Stomach smooth muscle (tissue), 2 donors: ENCODE measurements around the gene GAL3ST2.

Experiments
- H3K27ac ChIP-seq: one replicate; pipeline ENCODE4 v1.7.0; 2013; ENCODE audit warnings: mild to moderate bottlenecking, low read length, inconsistent platforms
- H3K27me3 ChIP-seq, 2 donors: one replicate each; pipeline ENCODE4 v1.7.0; 2013; ENCODE audit warnings: low read length in 2 of 2; ENCODE audit not compliant: insufficient read depth in 2 of 2, control insufficient read depth in 1 of 2
- H3K36me3 ChIP-seq, 2 donors: one replicate each; pipeline ENCODE4 v1.7.0; 2013; ENCODE audit warnings: low read length in 2 of 2; ENCODE audit not compliant: control insufficient read depth in 2 of 2, insufficient read depth in 2 of 2
- H3K4me1 ChIP-seq: one replicate; pipeline ENCODE4 v1.7.0; 2013; ENCODE audit warnings: low read length; ENCODE audit not compliant: control insufficient read depth, insufficient read depth
- H3K4me3 ChIP-seq, 2 donors: one replicate each; pipeline ENCODE4 v1.7.0; 2013; ENCODE audit warnings: low read length in 2 of 2
- H3K9ac ChIP-seq, 2 donors: one replicate each; pipeline ENCODE4 v1.7.0; 2013; ENCODE audit warnings: low read length in 2 of 2, mild to moderate bottlenecking in 1 of 2
- H3K9me3 ChIP-seq, 2 donors: one replicate each; pipeline ENCODE4 v1.7.0; 2013; ENCODE audit warnings: low read length in 2 of 2; ENCODE audit not compliant: control insufficient read depth in 2 of 2
- donor health status: healthy.
- donor health status: Pancreatic carcinoma.

GAL3ST2 gene

DNA sequence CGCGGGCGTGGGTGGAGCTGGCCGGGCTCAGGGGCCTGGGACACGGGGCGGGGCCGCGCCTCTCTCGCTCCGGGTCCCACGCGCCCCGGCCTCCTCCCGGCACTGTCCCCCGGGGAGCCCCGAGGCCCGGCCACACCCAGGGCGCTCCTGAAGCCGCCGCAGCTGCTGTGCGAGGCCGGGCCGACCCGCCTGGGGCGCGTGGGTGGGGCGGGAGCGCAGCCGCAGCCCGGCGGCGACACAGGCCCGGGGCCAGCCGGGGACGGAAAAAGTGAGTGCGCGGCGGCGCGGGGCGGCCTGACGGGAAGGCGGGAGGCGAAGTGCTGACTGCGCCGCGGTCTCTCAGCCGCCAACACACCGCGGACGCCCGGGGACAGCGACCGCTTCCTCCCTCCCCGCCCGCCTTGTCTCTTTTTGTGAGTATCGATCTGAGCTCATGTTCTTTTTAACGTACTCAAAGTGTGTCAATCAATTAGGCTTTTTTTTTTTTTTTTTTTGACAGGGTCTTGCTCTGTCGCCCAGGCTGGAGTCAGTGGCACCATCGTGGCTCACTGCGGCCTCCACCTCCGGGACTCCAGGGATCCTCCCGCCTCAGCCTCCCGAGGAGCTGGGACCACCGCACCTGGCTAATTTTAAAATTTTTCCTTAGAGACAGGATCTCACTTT is 67.6 kb downstream of the GAL3ST2 start:
- Histone ChIP-seq H3K4me3 (peak overlapping the region; percentile 43 to 67), H3K27me3 (no peaks in the 10 kb centered on the region), H3K4me1 (peaks cover 11% of the 10 kb centered on the region), H3K36me3 (no peaks in the 10 kb centered on the region), H3K9ac (peak overlapping the region; percentile 55 to 62), H3K27ac (no peak overlapping the region), H3K9me3 (no peaks in the 10 kb centered on the region)

DNA sequence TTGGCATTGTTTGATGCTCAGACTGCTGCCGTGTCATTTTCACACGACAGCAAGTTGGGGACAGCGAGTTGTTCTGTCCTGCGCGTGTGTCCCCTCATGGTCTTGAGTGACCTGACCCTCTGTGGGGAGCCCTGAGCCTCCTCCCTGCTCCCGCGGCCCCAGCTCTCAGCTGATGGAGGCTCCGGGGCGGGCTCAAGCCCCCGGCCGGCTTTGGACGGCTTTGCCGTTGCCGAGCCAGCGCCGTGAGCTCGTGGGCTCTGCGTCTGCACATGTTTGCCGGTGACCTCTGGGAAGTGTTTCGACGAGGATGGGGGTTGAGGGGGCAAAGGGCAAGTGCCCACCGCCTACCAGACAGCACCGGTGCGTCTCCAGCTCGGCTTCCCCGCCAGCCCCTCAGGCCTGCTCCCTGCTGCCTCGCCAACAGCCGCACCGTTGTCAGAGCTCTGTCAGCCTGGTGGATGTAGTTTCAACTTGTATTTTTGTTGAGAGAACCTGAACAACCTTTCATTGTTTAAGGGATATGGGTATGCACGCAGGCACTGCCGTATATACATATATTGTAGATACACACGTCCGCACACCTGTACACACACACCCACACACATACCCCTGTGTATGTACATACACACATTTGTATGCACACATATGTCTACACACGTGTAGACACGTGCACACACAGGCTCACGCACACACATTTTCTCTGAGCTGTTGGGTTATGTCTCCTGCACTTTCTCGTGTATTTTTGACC is 68.4 kb downstream of the GAL3ST2 start:
- H3K36me3 ChIP-seq = no peaks in the 10 kb centered on the region
- peak overlapping the region in 1 of 2 donors; percentile 55 for H3K9ac ChIP-seq
- H3K4me3 ChIP-seq = peak overlapping the region in 1 of 2 donors; percentile 67
- H3K27ac ChIP-seq = no peak overlapping the region
- H3K4me1 ChIP-seq = peaks cover 11% of the 10 kb centered on the region
- no peaks in the 10 kb centered on the region for H3K9me3 ChIP-seq
- no peaks in the 10 kb centered on the region for H3K27me3 ChIP-seq

DNA sequence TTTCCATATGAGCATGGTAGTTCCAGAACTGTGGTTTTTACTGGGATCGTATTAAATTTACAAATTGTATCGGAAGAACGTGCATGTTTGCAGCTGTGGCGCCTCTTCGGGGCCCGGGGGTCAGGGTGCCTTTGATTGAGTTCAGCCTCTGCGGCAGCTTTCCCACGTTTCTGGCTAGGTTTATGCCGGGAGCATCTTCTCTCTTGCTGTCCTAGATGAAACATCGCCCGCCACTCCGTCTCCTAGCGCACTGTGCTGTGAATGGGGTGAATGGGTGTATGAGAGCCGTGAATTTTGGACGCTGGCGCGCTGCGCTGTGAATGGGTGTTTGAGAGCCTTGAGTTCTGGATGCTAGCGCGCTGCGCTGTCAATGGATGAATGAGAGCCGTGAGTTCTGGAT is 69.8 kb downstream of the GAL3ST2 start:
- H3K27ac ChIP-seq = no peak overlapping the region
- H3K36me3 ChIP-seq = no peaks in the 10 kb centered on the region
- no peaks in the 10 kb centered on the region for H3K27me3 ChIP-seq
- H3K4me1 ChIP-seq = peaks cover 11% of the 10 kb centered on the region
- H3K9ac ChIP-seq = no peak overlapping the region
- no peak overlapping the region for H3K4me3 ChIP-seq
- no peaks in the 10 kb centered on the region for H3K9me3 ChIP-seq

DNA sequence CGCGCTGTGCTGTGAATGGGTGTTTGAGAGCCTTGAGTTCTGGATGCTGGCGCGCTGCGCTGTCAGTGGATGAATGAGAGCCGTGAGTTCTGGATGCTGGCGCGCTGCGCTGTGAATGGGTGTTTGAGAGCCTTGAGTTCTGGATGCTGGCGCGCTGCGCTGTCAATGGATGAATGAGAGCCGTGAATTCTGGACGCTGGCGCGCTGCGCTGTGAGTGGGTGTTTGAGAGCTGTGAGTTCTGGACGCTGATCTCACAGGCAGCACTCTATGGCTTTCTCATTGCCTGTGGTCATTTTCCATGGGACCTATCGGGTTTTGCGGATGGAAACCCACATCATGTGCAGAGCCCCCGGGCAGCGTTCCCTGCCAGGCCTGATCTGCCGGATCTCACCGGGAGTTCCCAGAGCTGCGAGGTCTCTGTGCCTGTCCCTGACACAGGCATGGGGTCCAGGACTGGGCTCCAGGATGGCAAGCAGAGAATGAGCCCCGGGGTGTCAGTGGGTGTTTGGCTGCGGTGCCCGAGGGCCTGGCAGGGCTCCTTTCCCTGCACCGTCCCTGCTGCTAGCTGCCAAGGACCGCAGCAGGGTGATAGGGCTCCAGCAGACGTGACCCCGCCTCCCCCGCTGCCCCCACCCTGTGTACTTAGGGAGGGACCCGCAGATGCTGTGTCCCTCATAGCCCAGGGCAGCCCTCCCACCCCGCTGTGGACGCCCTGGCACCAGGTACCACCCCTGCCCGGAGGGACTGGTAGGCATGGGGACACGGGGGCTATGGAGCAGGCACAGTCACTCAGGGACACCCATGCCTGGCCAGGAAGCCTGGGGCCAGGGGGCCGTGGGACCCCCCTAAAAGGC is 72.4 kb downstream of the GAL3ST2 start:
- Histone ChIP-seq H3K4me3 (no peak overlapping the region), H3K4me1 (peaks cover 11% of the 10 kb centered on the region), H3K9me3 (no peaks in the 10 kb centered on the region), H3K36me3 (no peaks in the 10 kb centered on the region), H3K27ac (no peak overlapping the region), H3K9ac (no peak overlapping the region), H3K27me3 (no peaks in the 10 kb centered on the region)

DNA sequence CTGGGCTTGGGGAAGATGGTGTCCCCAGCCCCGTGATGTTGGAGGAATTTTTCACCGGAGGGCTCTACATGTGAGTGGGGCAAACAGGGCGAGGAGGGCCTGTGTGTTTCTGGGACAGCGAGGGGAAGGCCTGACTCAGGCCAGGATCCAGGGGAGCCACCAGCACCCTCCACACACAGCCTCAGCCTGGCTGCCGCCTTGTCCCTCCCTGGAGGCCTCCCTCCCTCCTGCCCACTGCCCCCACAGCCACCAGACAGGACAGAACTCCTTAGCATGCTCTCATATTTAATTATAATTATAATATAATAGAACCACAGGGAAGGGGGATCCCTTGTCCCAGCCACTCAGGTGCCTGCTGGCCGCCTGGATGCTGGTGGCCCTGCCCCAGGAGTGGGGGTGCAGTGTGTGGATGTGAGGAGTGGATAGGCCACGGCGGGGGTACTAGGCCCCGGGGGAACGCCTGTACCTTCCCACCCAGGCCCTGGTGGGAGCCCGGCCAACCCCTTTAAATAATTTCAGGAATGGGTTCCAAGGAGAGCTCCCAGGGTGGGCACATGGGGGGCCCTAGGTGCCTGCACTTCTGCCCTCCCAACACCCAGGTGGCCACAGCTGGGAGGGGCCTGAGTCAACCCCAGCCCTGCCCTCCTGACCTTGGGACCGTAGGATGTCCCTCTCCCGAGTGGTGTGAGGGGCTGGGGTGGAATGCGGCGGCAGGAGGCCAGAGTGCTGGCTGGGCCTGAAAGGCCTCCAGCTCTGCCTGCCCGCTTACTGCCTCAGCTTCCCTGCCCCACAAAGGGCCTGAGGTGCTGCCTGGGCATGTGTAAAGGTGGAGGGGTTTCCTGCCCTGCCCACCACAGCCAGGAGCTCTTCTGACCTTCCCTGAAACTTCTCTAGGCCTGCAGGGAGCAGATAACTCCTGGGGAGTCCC is 73.3 kb downstream of the GAL3ST2 start:
- peaks cover 3% of the 10 kb centered on the region for H3K4me1 ChIP-seq
- no peak overlapping the region for H3K4me3 ChIP-seq
- H3K9me3 ChIP-seq = no peaks in the 10 kb centered on the region
- no peak overlapping the region for H3K27ac ChIP-seq
- no peaks in the 10 kb centered on the region for H3K27me3 ChIP-seq
- no peaks in the 10 kb centered on the region for H3K36me3 ChIP-seq
- no peak overlapping the region for H3K9ac ChIP-seq

DNA sequence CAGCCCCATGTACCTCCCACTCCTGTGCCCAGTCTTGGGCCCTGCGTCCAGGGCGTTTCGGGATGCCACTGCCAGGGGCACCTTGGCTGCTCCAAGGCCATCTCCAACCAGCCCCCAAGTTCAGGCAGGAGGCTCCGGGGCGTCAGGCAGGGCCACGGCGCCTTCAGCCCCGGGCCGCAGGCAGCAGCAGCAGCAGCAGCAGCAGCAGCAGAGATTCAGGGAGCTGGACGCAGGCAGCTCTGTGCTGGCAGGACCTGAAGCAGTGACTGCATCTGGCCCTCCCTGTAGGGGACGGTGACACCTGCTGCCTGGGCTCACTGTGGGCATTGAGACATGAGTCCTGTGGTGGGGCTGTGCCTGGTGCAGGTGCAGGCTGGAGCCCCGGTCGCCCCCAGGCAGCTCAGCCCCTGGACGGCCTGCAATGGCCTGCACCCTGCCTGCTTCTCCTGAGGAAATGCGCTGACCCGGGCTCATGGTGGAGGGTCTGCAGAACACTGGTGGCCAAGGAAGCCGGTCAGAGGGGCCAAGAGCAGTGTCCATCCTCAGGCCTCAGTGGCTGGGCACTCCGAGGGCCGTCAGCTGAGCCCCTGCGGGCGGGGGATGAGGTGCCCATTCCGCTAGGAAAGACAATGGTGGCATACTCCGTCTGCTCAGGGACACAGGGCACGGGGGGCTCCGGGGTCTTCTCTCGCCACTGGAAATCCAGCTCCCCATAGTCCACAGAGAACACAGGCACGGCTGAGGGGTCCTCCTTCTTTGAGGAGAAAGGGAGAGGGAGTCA is 74.1 kb downstream of the GAL3ST2 start:
- Histone ChIP-seq H3K27ac (no peak overlapping the region), H3K4me1 (no peaks in the 10 kb centered on the region), H3K36me3 (no peaks in the 10 kb centered on the region), H3K9me3 (no peaks in the 10 kb centered on the region), H3K27me3 (no peaks in the 10 kb centered on the region), H3K4me3 (no peak overlapping the region), H3K9ac (no peak overlapping the region)

DNA sequence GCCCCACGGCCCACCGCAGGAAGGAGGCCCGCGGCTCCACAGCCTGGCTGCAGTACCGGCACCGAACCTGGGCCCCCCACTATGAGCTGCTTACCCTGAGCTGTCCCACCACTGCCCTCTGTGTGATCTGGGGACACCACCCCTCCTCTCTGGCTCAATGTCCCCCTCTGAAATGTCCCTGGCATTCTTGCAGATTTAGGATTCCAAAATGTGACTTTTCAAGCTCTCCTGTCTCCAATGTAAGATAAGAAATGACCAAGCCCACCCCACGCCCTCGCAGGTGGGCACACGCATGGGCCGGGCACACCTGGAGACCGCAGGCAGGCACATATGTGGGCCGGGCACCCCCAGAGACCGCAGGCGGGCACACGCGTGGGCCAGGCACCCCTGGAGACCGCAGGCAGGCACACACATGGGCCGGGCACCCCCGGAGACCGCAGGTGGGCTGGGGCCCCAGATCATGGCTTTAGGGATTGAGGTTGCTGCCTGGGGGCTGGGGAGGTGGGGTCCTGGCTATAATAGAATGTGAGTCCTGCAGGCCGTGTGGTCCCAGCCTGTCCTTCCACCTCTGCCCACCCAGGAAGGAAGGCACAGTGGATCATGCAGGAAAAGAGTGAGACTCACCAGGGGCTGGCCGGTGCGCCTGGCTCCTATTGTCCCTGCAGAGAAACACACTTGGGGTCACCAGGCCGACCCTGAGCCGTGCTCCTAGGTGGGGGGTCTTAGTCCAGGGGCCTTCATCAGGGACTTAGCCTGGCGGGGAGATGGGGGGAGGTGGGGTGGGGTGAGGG is 74.9 kb downstream of the GAL3ST2 start:
- no peaks in the 10 kb centered on the region for H3K27me3 ChIP-seq

DNA sequence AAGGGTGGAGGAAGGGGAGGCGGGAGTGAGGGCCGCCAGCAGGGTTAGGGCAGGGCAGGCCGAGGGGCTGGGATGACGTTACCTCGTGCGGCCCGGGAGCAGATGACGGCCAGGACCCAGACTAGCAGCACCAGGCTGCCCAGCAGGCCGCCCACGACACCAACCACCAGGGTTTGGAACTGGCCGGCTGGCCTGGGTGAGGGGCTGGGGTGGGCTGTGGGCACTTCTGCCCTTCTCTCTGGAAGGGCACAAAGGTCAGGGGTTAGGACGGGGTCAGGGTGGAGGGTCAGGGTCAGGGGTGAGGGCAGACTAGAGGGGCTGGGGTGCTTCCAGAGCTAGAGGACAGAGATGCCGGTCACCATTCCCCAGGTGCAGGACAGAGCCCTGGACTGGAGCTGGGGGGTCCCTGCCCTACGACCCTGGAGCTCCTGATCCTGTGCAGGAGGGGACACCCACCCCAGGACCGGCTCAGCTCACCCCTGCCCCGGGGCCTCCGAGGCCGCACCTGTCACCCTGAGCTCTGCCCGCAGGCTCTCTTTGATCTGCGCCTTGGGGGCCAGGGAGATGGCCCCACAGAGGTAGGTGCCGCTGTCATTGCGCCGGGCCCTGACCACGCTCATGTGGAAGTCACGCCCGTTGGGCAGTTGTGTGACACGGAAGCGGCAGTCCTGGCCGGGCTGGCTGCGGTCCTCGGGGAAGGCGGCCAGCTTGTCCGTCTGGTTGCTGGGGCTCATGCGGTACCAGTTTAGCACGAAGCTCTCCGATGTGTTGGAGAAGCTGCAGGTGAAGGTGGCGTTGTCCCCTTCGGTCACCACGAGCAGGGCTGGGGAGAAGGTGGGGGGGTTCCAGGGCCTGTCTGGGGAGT is 75.7 kb downstream of the GAL3ST2 start:
- no peaks in the 10 kb centered on the region for H3K36me3 ChIP-seq
- H3K9me3 ChIP-seq = no peaks in the 10 kb centered on the region
- H3K27ac ChIP-seq = no peak overlapping the region
- H3K27me3 ChIP-seq = peaks cover 0 to 5% of the 10 kb centered on the region in 2 donors
- no peak overlapping the region for H3K4me3 ChIP-seq
- H3K9ac ChIP-seq = no peak overlapping the region
- no peaks in the 10 kb centered on the region for H3K4me1 ChIP-seq

More for the DNA sequence above, 74.9 kb downstream of the GAL3ST2 start:
- H3K4me3 ChIP-seq = no peak overlapping the region
- no peaks in the 10 kb centered on the region for H3K4me1 ChIP-seq
- no peak overlapping the region for H3K27ac ChIP-seq
- no peaks in the 10 kb centered on the region for H3K36me3 ChIP-seq
- no peaks in the 10 kb centered on the region for H3K9me3 ChIP-seq
- no peak overlapping the region for H3K9ac ChIP-seq
